Type B pancreatic cell (in vitro differentiated cells): ENCODE results near the gene SH2D4B. TPM values are rescaled to one million over a fixed set of nuclear protein-coding genes. Genes with fewer than 3 reads are reported as not detected.
A peak's percentile ranks its signal among the peaks of the same experiment; 100 is the strongest.

Source experiments
- DNase-seq: peaks from one replicate; pipeline ENCODE4 v3.0.0; 2021; ENCODE audit warnings: mixed read lengths; ENCODE audit not compliant: unreplicated experiment; ENCODE audit errors: extremely low spot score
- H3K27ac Mint-ChIP-seq: 2 replicates; pipeline ENCODE4 v1.8.0; 2021; ENCODE audit warnings: mild to moderate bottlenecking, mixed read lengths
- H3K27me3 Mint-ChIP-seq: 2 replicates; pipeline ENCODE4 v1.8.0; 2021; ENCODE audit warnings: mixed read lengths
- H3K36me3 Mint-ChIP-seq: 2 replicates; pipeline ENCODE4 v1.8.0; 2021; ENCODE audit warnings: mixed read lengths
- H3K4me1 Mint-ChIP-seq: one replicate; pipeline ENCODE4 v1.8.0; 2021; ENCODE audit warnings: mixed read lengths; ENCODE audit not compliant: unreplicated experiment
- H3K4me3 Mint-ChIP-seq: 2 replicates; pipeline ENCODE4 v1.8.0; 2021; ENCODE audit warnings: mild to moderate bottlenecking, mixed read lengths
- H3K9me3 Mint-ChIP-seq: 2 replicates; pipeline ENCODE4 v1.8.0; 2021; ENCODE audit warnings: mixed read lengths
- CTCF ChIP-seq: fragments of 200-600 bp; sonication (generic); conservative IDR thresholded peaks from 2 replicates; pipeline ENCODE4 v1.5.0; 2021; ENCODE audit warnings: antibody characterized with exemption, mild to moderate bottlenecking
- total RNA-seq: library from RNA; stranded (reverse); gene quantifications from 2 replicates; pipeline ENCODE4 v1.2.1, GENCODE V29; 2021; ENCODE audit warnings: low replicate concordance

The SH2D4B gene
- total RNA-seq, 1 donor from 2014 or later: 0.10 TPM

GRCh38 chr10:80662429-80663261 is 124.9 kb downstream of the SH2D4B start:
- no peaks in the 10 kb centered on the region for H3K9me3 Mint-ChIP-seq
- H3K36me3 Mint-ChIP-seq: no peaks in the 10 kb centered on the region
- H3K4me3 Mint-ChIP-seq: peak overlapping the region; percentile 83
- H3K27me3 Mint-ChIP-seq: peaks cover 4% of the 10 kb centered on the region
- TF ChIP-seq CTCF: peak; percentile 94
- H3K4me1 Mint-ChIP-seq: peaks cover 10% of the 10 kb centered on the region
- peak overlapping the region; percentile 51 for H3K27ac Mint-ChIP-seq
- DNase-seq: peak; percentile 89

GRCh38 chr10:80664071-80664680 is 126.5 kb downstream of the SH2D4B start:
- peak; percentile 85 for DNase-seq
- Mint-ChIP-seq H3K4me1 (peaks cover 10% of the 10 kb centered on the region), H3K27ac (no peak overlapping the region), H3K4me3 (peak overlapping the region; percentile 57), H3K27me3 (peaks cover 4% of the 10 kb centered on the region), H3K36me3 (no peaks in the 10 kb centered on the region), H3K9me3 (no peaks in the 10 kb centered on the region)
- peak; percentile 93 for TF ChIP-seq CTCF

GRCh38 chr10:80669485-80669884 is 131.8 kb downstream of the SH2D4B start:
- no peak for DNase-seq
- no peaks in the 10 kb centered on the region for H3K36me3 Mint-ChIP-seq
- H3K4me3 Mint-ChIP-seq: no peak overlapping the region
- no peak for TF ChIP-seq CTCF
- H3K4me1 Mint-ChIP-seq: peaks cover 9% of the 10 kb centered on the region
- H3K27ac Mint-ChIP-seq: no peak overlapping the region
- no peaks in the 10 kb centered on the region for H3K9me3 Mint-ChIP-seq
- H3K27me3 Mint-ChIP-seq: no peaks in the 10 kb centered on the region

- H3K4me1 Mint-ChIP-seq: peaks cover 9% of the 10 kb centered on the region
These were observed 133.1 kb downstream of the SH2D4B start for GRCh38 chr10:80670774-80671173.

GRCh38 chr10:80671847-80672246 is 134.1 kb downstream of the SH2D4B start:
- Mint-ChIP-seq H3K27me3 (no peaks in the 10 kb centered on the region), H3K36me3 (no peaks in the 10 kb centered on the region), H3K4me1 (peaks cover 9% of the 10 kb centered on the region), H3K27ac (no peak overlapping the region), H3K4me3 (no peak overlapping the region), H3K9me3 (peaks cover 6% of the 10 kb centered on the region)
- no peak for DNase-seq
- no peak for TF ChIP-seq CTCF

More at GRCh38 chr10:80670774-80671173, 133.1 kb downstream of the SH2D4B start:
- Mint-ChIP-seq H3K36me3 (no peaks in the 10 kb centered on the region), H3K9me3 (no peaks in the 10 kb centered on the region), H3K27me3 (no peaks in the 10 kb centered on the region), H3K4me3 (no peak overlapping the region), H3K27ac (no peak overlapping the region)
- DNase-seq: no peak
- TF ChIP-seq CTCF: no peak
